ENCODE data around the gene TUBB8. TPM values are rescaled to one million over a fixed set of nuclear protein-coding genes. Genes with fewer than 3 reads are reported as not detected.

The TUBB8 gene
- total and polyA plus RNA-seq, 9 of the 15 experiments (the other 6 are each of a cell fraction or from before 2014, with no cell fraction given): 0.07 TPM; not detected in 8

DNA sequence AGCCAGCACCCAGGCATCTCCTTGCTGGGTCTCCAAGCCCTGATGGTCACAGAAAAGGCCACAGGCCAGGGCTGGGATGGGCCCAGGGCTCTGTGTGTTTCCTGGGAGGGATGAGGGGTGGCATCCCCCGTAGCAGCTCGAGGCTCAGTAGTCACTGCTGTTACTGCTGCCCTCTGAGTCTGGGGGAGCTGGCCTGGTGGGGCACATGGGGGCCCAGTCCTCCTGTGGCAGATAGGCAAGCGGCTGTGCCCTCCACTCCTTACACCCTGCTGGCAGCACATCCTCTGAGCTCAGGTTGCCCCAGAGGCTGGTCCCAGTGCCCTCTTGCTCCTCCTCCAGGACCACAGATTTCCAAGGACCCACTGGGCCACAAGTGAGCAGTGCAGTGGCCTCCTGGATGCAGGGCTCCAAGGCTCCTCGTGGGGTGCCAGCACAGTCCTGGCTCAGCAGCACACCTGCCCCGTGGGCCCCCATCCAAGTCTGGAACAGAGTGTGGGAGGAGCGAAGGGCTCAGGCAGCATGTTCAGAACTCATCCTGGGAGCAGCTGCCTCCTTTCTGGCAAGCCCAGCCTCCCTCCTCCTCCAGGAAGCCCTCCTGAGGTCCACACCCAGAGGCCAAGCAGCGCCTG lies 31.5 kb upstream of the TUBB8 start:
- no peak overlapping the region for H3K4me2 ChIP-seq (ENCODE audit: insufficient read depth, low read length)
- peak; percentile 57 for TF ChIP-seq ZFP36 (IDR thresholded peaks at IDR 0.05; ENCODE audit: low read depth, low read length, partially characterized antibody)
- TF ChIP-seq, protein P1, sequence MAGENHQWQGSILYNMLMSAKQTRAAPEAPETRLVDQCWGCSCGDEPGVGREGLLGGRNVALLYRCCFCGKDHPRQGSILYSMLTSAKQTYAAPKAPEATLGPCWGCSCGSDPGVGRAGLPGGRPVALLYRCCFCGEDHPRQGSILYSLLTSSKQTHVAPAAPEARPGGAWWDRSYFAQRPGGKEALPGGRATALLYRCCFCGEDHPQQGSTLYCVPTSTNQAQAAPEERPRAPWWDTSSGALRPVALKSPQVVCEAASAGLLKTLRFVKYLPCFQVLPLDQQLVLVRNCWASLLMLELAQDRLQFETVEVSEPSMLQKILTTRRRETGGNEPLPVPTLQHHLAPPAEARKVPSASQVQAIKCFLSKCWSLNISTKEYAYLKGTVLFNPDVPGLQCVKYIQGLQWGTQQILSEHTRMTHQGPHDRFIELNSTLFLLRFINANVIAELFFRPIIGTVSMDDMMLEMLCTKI (IDR thresholded peaks at IDR 0.05; ENCODE audit: partially characterized antibody): no peak
- H3K9me3 ChIP-seq (replicated peaks; ENCODE audit: control insufficient read depth, insufficient read depth, low read depth, low read length): no peaks in the 10 kb centered on the region
- CTCF ChIA-PET (ENCODE audit: low intra/inter-chr PET ratio): no interaction called here
- ATAC-seq (no peak), DNase-seq (ENCODE audit: extremely low read depth in 1 of 4, low spot score in 3 of 4) (no peak), FAIRE-seq (no peak)
- no peak overlapping the region for H3K27ac ChIP-seq (ENCODE audit: extremely low read depth, low read depth, low read length)
- H3K4me1 ChIP-seq (replicated peaks in 1 of 2; ENCODE audit: control insufficient read depth in 2 of 2, insufficient read depth in 2 of 2, low read length in 2 of 2): peaks cover 0 to 8% of the 10 kb centered on the region in 2 experiments; a peak in 2 of 5 replicates
- WGBS (ENCODE audit: insufficient coverage, low coverage, missing lambda C conversion rate): 0% methylated on average over 5 of the region's 7 CpGs
- in situ Hi-C loops (cut with MboI): no loop called here
- POLR2A ChIA-PET: no interaction called here
- H3K27me3 ChIP-seq (ENCODE audit: control insufficient read depth in 2 of 2, insufficient read depth in 2 of 2, low read length in 2 of 2): peaks cover 0 to 14% of the 10 kb centered on the region in 2 experiments; a peak in 2 of 5 replicates
- no peaks in the 10 kb centered on the region for H3K36me3 ChIP-seq (ENCODE audit: control insufficient read depth, insufficient read depth, low read length)
- no peaks in the 10 kb centered on the region for H3K79me2 ChIP-seq (ENCODE audit: control insufficient read depth, insufficient read depth, low read length)
- intact Hi-C loops (cut with micrococcal nuclease): no loop called here
- H2AFZ ChIP-seq (ENCODE audit: low read depth, low read length): no peak overlapping the region
- no TSS peak for BruUV-seq (replicated peaks)
- H3K4me3 ChIP-seq: no peak overlapping the region
- H3K9ac ChIP-seq (ENCODE audit: insufficient read depth in 1 of 2, low read depth in 2 of 2, low read length in 2 of 2): no peak overlapping the region
- no peaks in the 10 kb centered on the region for H4K20me1 ChIP-seq (replicated peaks; ENCODE audit: control insufficient read depth, insufficient read depth, low read length)
- no peaks in the 10 kb centered on the region for H3K9me1 ChIP-seq (ENCODE audit: control insufficient read depth, insufficient read depth, low read length)
